ENCODE data around the gene LHFPL6.

GRCh38 chr13:39525506-39525905 lies 77.5 kb downstream of the LHFPL6 start:
- TF ChIP-seq CTCF (IDR thresholded peaks at IDR 0.05) (no peak), POLR2A (IDR thresholded peaks at IDR 0.05) (no peak)
